K562 (cell line): Measurements from ENCODE around the gene SLK. TPM values are rescaled to one million over a fixed set of nuclear protein-coding genes. Genes with fewer than 3 reads are reported as not detected.

Source experiments
- ATAC-seq: fragments of 200-7000 bp; cut with Tn5 transposase; 3 replicates; pipeline ENCODE4 v1.9.1; 2020; ENCODE audit warnings: moderate library complexity
- BruUV-seq: library from RNA; stranded (reverse); fragments of 400-500 nt; replicated peaks from 2 replicates; lab custom pipeline; 2021; lab: Mats Ljungman, UMichigan
- CTCF ChIA-PET: fragments of 300-600 bp; formaldehyde crosslinking; extraction: SDS; loops from one replicate; lab custom pipeline; 2021; ENCODE audit warnings: low intra/inter-chr PET ratio; lab: Yijun Ruan, JAX
- POLR2A ChIA-PET: fragments of 300-600, 350-650 bp; sonication (Branson Sonifier 250); formaldehyde crosslinking; extraction: SDS; loops from one replicate; lab custom pipeline; 2021; ENCODE audit warnings: antibody characterized with exemption, inconsistent platforms; lab: Yijun Ruan, JAX
- DNase-seq, 4 experiments: peaks; one replicate each; pipeline versions ENCODE4 v3.0.0 to v3.0.0-alpha.2; 2011 to 2018; ENCODE audit warnings: low spot score in 3 of 4, mixed read lengths in 3 of 4; ENCODE audit errors: extremely low read depth in 1 of 4
- FAIRE-seq: peaks from 2 replicates; lab custom pipeline; 2011; peaks lifted over from hg19 to GRCh38; lab: Jason Lieb, UNC
- H2AFZ ChIP-seq: 2 replicates; pipeline ENCODE4 v1.6.0; 2011; ENCODE audit warnings: low read depth, low read length, control low read depth, inconsistent platforms
- H3K27ac ChIP-seq: fragments of 200-600 bp; 3 replicates; pipeline ENCODE4 v1.8.0; 2011; ENCODE audit warnings: low read depth, mild to moderate bottlenecking, control low read depth, inconsistent platforms, low read length, moderate library complexity, mixed read lengths; ENCODE audit errors: extremely low read depth
- H3K27me3 ChIP-seq, 2 experiments: fragments of 300-600 bp in 1 of 2; 2 replicates in 1 of 2; 3 replicates in 1 of 2; pipeline versions ENCODE4 v1.6.0 to v1.8.0; 2011; ENCODE audit warnings: inconsistent platforms in 2 of 2, low read length in 2 of 2, mild to moderate bottlenecking in 1 of 2, mixed read lengths in 1 of 2, moderate library complexity in 1 of 2; ENCODE audit not compliant: control insufficient read depth in 2 of 2, insufficient read depth in 2 of 2
- H3K36me3 ChIP-seq: fragments of 300-600 bp; 3 replicates; pipeline ENCODE4 v1.8.0; 2011; ENCODE audit warnings: mild to moderate bottlenecking, low read length, inconsistent platforms; ENCODE audit not compliant: control insufficient read depth, insufficient read depth
- H3K4me1 ChIP-seq, 2 experiments: fragments of 200-600 bp in 1 of 2; replicated peaks in 1 of 2; 2 replicates in 1 of 2; 3 replicates in 1 of 2; pipeline versions ENCODE4 v1.5.1 to v1.8.0; 2011; ENCODE audit warnings: inconsistent platforms in 2 of 2, low read length in 2 of 2, mild to moderate bottlenecking in 1 of 2, mixed read lengths in 1 of 2, moderate library complexity in 1 of 2; ENCODE audit not compliant: control insufficient read depth in 2 of 2, insufficient read depth in 2 of 2
- H3K4me2 ChIP-seq: 2 replicates; pipeline ENCODE4 v1.6.1; 2011; ENCODE audit warnings: low read length, control low read depth, inconsistent platforms, mixed read lengths; ENCODE audit not compliant: insufficient read depth
- H3K4me3 ChIP-seq: fragments of 200-600 bp; sonication (generic), shearing (Covaris generic); 2 replicates; pipeline ENCODE4 v1.5.1; 2016; ENCODE audit warnings: control low read depth, inconsistent platforms
- H3K79me2 ChIP-seq: fragments of 200-600 bp; 3 replicates; pipeline ENCODE4 v1.8.0; 2011; ENCODE audit warnings: low read length, inconsistent platforms; ENCODE audit not compliant: control insufficient read depth, insufficient read depth
- H3K9ac ChIP-seq, 2 experiments: 2 replicates each; pipeline versions ENCODE4 v1.6.0 to v1.6.1; 2011; ENCODE audit warnings: low read depth in 2 of 2, low read length in 2 of 2, control low read depth in 1 of 2, inconsistent platforms in 1 of 2, mild to moderate bottlenecking in 1 of 2, mixed read lengths in 1 of 2; ENCODE audit not compliant: insufficient read depth in 1 of 2
- H3K9me1 ChIP-seq: one replicate; pipeline ENCODE4 v1.6.0; 2011; ENCODE audit warnings: inconsistent platforms, mild to moderate bottlenecking, low read length, moderate library complexity; ENCODE audit not compliant: control insufficient read depth, insufficient read depth
- H3K9me3 ChIP-seq: replicated peaks from 2 replicates; pipeline ENCODE4 v1.5.1; 2011; ENCODE audit warnings: low read depth, low read length, inconsistent platforms; ENCODE audit not compliant: control insufficient read depth, insufficient read depth
- H4K20me1 ChIP-seq: replicated peaks from 2 replicates; pipeline ENCODE4 v1.6.1; 2011; ENCODE audit warnings: low read length, inconsistent platforms, mixed read lengths; ENCODE audit not compliant: control insufficient read depth, insufficient read depth
- ESRRB ChIP-seq: fragments of 250-450 bp; sonication (Bioruptor Pico); IDR thresholded peaks from 2 replicates; pipeline ENCODE4 v1.5.0; 2020; ENCODE audit warnings: mild to moderate bottlenecking, moderate library complexity, borderline replicate concordance
- MGA ChIP-seq: fragments of 450-650 bp; IDR thresholded peaks from 2 replicates; pipeline ENCODE4 v1.6.1; 2016; ENCODE audit warnings: mild to moderate bottlenecking, moderate library complexity
- MLLT1 ChIP-seq, 2 experiments: fragments of 450-650 bp; IDR thresholded peaks; 2 replicates each; pipeline ENCODE4 v1.6.1; 2016
- NR2C2 ChIP-seq, 2 experiments: fragments of 200-800 bp in 1 of 2; sonication (Bioruptor generic) in 1 of 2; sonication (generic) in 1 of 2; formaldehyde crosslinking in 1 of 2; IDR thresholded peaks; 2 replicates each; pipeline versions ENCODE4 v1.6.1 to v1.8.0; 2016 to 2022; ENCODE audit warnings: mild to moderate bottlenecking in 1 of 2, missing compliant biosample characterization in 1 of 2, missing genetic modification characterization in 1 of 2, missing genetic modification reagents in 1 of 2
- RFX5 ChIP-seq: IDR thresholded peaks from 2 replicates; pipeline ENCODE4 v1.6.1; 2011; ENCODE audit warnings: low read depth, mild to moderate bottlenecking, improper control_type of control experiment, low read length
- SIRT6 ChIP-seq: IDR thresholded peaks from one replicate; pipeline ENCODE4 v1.6.1; 2012; ENCODE audit warnings: low read depth, mild to moderate bottlenecking, control low read depth, inconsistent platforms, low read length, moderate library complexity
- SNIP1 ChIP-seq: fragments of 450-650 bp; IDR thresholded peaks from 2 replicates; pipeline ENCODE4 v1.7.1; 2017; ENCODE audit warnings: low read depth, mild to moderate bottlenecking
- SRF ChIP-seq, 2 experiments: fragments of 250-450, 450-650 bp in 1 of 2; sonication (Bioruptor Pico) in 1 of 2; sonication (generic) in 1 of 2; formaldehyde crosslinking; IDR thresholded peaks; 2 replicates each; pipeline versions ENCODE4 v1.5.0 to v1.5.1; 2020 to 2022; ENCODE audit warnings: mild to moderate bottlenecking in 1 of 2, missing genetic modification reagents in 1 of 2
- ZNF134 ChIP-seq: fragments of 250-450 bp; sonication (Bioruptor Pico); conservative IDR thresholded peaks from 2 replicates; pipeline ENCODE4 v1.4.0; 2020
- ZNF347 ChIP-seq: fragments of 450-650 bp; formaldehyde crosslinking; IDR thresholded peaks from 2 replicates; pipeline ENCODE4 v1.4.0; 2020; ENCODE audit warnings: low read depth, mild to moderate bottlenecking, moderate library complexity
- in situ Hi-C: fragments of 300-500 bp; cut with MboI; formaldehyde crosslinking; loops from 4 replicates; pipeline ENCODE4 v1.15.0; 2018; ENCODE audit warnings: inconsistent platforms, mixed read lengths
- intact Hi-C: fragments of 100-400 bp; cut with micrococcal nuclease; formaldehyde crosslinking; loops from 2 replicates; pipeline ENCODE4 v1.14.2; 2022
- polyA plus RNA-seq, 8 experiments: library from polyadenylated mRNA; depleted of rRNA in 4 of 8; stranded (reverse) in 5 of 8; unstranded in 3 of 8; fragments of >200 nt; fragmentation: Nextera tagmentation in 2 of 8; fragmentation: Illumina TruSeq in 1 of 8; extraction: Ambion mirVana in 2 of 8; extraction: Trizol in 1 of 8; gene quantifications; 2 replicates each; pipeline versions ENCODE4 v1.2.1 to v1.2.3, GENCODE V29; 2011 to 2014; ENCODE audit warnings: inconsistent platforms in 1 of 8, missing spikeins in 1 of 8
- total RNA-seq, 7 experiments: library from RNA; depleted of rRNA in 6 of 7; stranded (reverse); fragments of >200 nt in 6 of 7; fragmentation: Illumina TruSeq in 2 of 7; extraction: Trizol in 2 of 7; gene quantifications; 2 replicates each; pipeline versions ENCODE4 v1.2.1 to v1.2.3, GENCODE V29; 2011 to 2021; ENCODE audit warnings: low replicate concordance in 1 of 7

SLK gene
- total and polyA plus RNA-seq, 9 of the 15 experiments (the other 6 are each of a cell fraction or from before 2014, with no cell fraction given) = 8.2 to 40.0 (median 23.4) TPM

GRCh38 chr10:103985726-103986125 is 18.8 kb downstream of the SLK start:
- DNase-seq (no peak), FAIRE-seq (no peak), ATAC-seq (no peak)
- Histone ChIP-seq H3K9me1 (no peaks in the 10 kb centered on the region), H3K36me3 (peaks cover under 1% of the 10 kb centered on the region; the same call in 1 of the 3 replicates), H3K4me1 (peaks cover 0 to under 1% of the 10 kb centered on the region in 2 experiments; a peak in 1 of 5 replicates), H3K4me3 (no peak overlapping the region), H2AFZ (no peak overlapping the region), H3K9me3 (no peaks in the 10 kb centered on the region), H3K79me2 (peaks cover 75% of the 10 kb centered on the region), H3K9ac (no peak overlapping the region), H4K20me1 (0 out of 2 replicates have a peak, but pooled peaks cover 4% of the 10 kb centered on the region), H3K4me2 (no peak overlapping the region), H3K27me3 (no peaks in the 10 kb centered on the region), H3K27ac (no peak overlapping the region)
- ChIA-PET CTCF (no interaction called here), POLR2A (no interaction called here)
- in situ Hi-C loops = no loop called here
- intact Hi-C loops = no loop called here
- TF ChIP-seq ESRRB (CRISPR knock-in tag) (no peak), ZNF134 (no peak), SNIP1 (no peak), SRF (CRISPR knock-in tag; IDR thresholded peaks at IDR 0.05) (no peak), SIRT6 (no peak), MGA (no peak), ZNF347 (CRISPR knock-in tag) (no peak), RFX5 (no peak), NR2C2 (CRISPR knock-in tag; IDR thresholded peaks at IDR 0.05) (no peak), NR2C2 (tag; IDR thresholded peaks at IDR 0.05) (no peak), MLLT1 (IDR thresholded peaks at IDR 0.05) (no peak)
- no TSS peak for BruUV-seq
